Loucy (cell line): ENCODE data around the gene ALPK1.

Experiments used
- CTCF ChIP-seq: fragments of 200-600 bp; sonication (generic); conservative IDR thresholded peaks from 2 replicates; pipeline ENCODE4 v1.5.1; 2014; ENCODE audit warnings: mild to moderate bottlenecking, antibody characterized with exemption, low read length
- EZH2phosphoT487 ChIP-seq: fragments of 200-600 bp; IDR thresholded peaks from 2 replicates; pipeline ENCODE4 v1.6.1; 2018; ENCODE audit warnings: antibody characterized with exemption, mild to moderate bottlenecking, moderate library complexity, borderline replicate concordance

- TF ChIP-seq CTCF (no peak), EZH2phosphoT487 (no peak)
Observed at GRCh38 chr4:112377594-112378242, 80.5 kb downstream of the ALPK1 start.
